Spleen (tissue), 11 donors: ENCODE results near the gene MRI1. TPM values are rescaled to one million over a fixed set of nuclear protein-coding genes. Genes with fewer than 3 reads are reported as not detected.
"Not testable (repeated sequence)": the region's sequence is repeated elsewhere in the genome, so short reads cannot be mapped to it uniquely, and the experiment has no call there.

Experiments
- DNase-seq: peaks from one replicate; pipeline ENCODE4 v3.0.0-alpha.2; 2020
- H3K27ac ChIP-seq, 8 donors: fragments of 200-600 bp; sonication (generic) in 7 of 8; 1 replicate in 4 of 8; 2 replicates in 4 of 8; pipeline versions ENCODE4 v1.5.0 to v1.8.0; 2016 to 2021; ENCODE audit warnings: inconsistent platforms in 4 of 8, mild to moderate bottlenecking in 4 of 8, moderate library complexity in 1 of 8
- H3K27me3 ChIP-seq, 7 donors: fragments of 200-600 bp; sonication (generic) in 6 of 7; replicated peaks in 1 of 7; 1 replicate in 4 of 7; 2 replicates in 3 of 7; pipeline versions ENCODE4 v1.5.0 to v1.8.0; 2016 to 2021; ENCODE audit warnings: inconsistent platforms in 3 of 7, mild to moderate bottlenecking in 1 of 7
- H3K36me3 ChIP-seq, 6 donors: fragments of 200-600 bp; sonication (generic) in 5 of 6; 1 replicate in 4 of 6; 2 replicates in 2 of 6; pipeline versions ENCODE4 v1.5.0 to v1.8.0; 2016 to 2021; ENCODE audit warnings: inconsistent platforms in 2 of 6
- H3K4me1 ChIP-seq, 6 donors: fragments of 200-600 bp; sonication (generic) in 5 of 6; 1 replicate in 3 of 6; 2 replicates in 3 of 6; pipeline versions ENCODE4 v1.5.0 to v1.8.0; 2016 to 2021; ENCODE audit warnings: inconsistent platforms in 3 of 6
- H3K4me3 ChIP-seq, 8 donors: fragments of 200-600 bp; sonication (generic) in 7 of 8; 1 replicate in 4 of 8; 2 replicates in 4 of 8; pipeline versions ENCODE4 v1.5.0 to v1.8.0; 2016 to 2021; ENCODE audit warnings: inconsistent platforms in 4 of 8, mild to moderate bottlenecking in 4 of 8, moderate library complexity in 2 of 8
- H3K9me3 ChIP-seq, 8 donors: fragments of 200-600 bp; sonication (generic) in 7 of 8; 1 replicate in 4 of 8; 2 replicates in 4 of 8; pipeline versions ENCODE4 v1.5.0 to v1.8.0; 2016 to 2021; ENCODE audit warnings: inconsistent platforms in 4 of 8
- CTCF ChIP-seq, 11 experiments: fragments of 200-600 bp in 7 of 11; fragments of 450-650 bp in 4 of 11; sonication (generic) in 4 of 11; IDR thresholded peaks in 8 of 11; conservative IDR thresholded peaks in 3 of 11; 1 replicate in 7 of 11; 2 replicates in 4 of 11; pipeline versions ENCODE4 v1.4.0 to v1.8.0; 2016 to 2021; ENCODE audit warnings: antibody characterized with exemption in 11 of 11, inconsistent platforms in 4 of 11, mild to moderate bottlenecking in 1 of 11
- POLR2A ChIP-seq, 3 donors: fragments of 450-650 bp; IDR thresholded peaks; one replicate each; pipeline ENCODE4 v1.5.1; 2017; ENCODE audit warnings: antibody characterized with exemption in 3 of 3, mild to moderate bottlenecking in 1 of 3
- POLR2AphosphoS5 ChIP-seq, 3 donors: sonication (generic); formaldehyde crosslinking; IDR thresholded peaks; one replicate each; pipeline ENCODE4 v1.5.1; 2017; ENCODE audit warnings: antibody characterized with exemption in 3 of 3
- WGBS, 5 donors: extraction: QIAGEN DNeasy Blood & Tissue Kit in 3 of 5; methylation state at CpG; one replicate each; pipeline versions ENCODE4 v1.1.5 to v1.1.7; 2013 to 2018; 5-methylcytosine and 5-hydroxymethylcytosine counted together
- intact Hi-C: fragments of 100-400 bp; cut with DNase I; formaldehyde crosslinking; loops from one replicate; pipeline ENCODE4 v1.15.0; 2023; ENCODE audit warnings: low total_unique reads
- polyA plus RNA-seq, 3 donors: library from polyadenylated mRNA; stranded (reverse); fragments of 200-250 nt; gene quantifications; one replicate each; pipeline ENCODE4 v1.2.1, GENCODE V29; 2013
- total RNA-seq, 7 donors: library from RNA; depleted of rRNA in 3 of 7; stranded (reverse); fragments of >200 nt in 3 of 7; fragmentation: NEBNext Ultra II Directional in 4 of 7; extraction: Animal tissue kit (Norgen Biotek cat#: 25700) in 4 of 7; gene quantifications; one replicate each; pipeline versions ENCODE4 v1.1.0 to v1.2.1, GENCODE V29; 2016 to 2021
- donor health status: healthy with polysubstance abuse.
- donor health status: DM: no; HTN: no; CAD: no; lungs with moderate emphysema.
- donor health status: DM: no; HTN: no; CAD: no.
- donor health status: Bipolar disorder and iron deficiency.
- donor health status: healthy.
- donor health status: DM: no; HTN: no; CAD: no.
- donor health status: DM: yes; HTN: yes; CAD: no.

The MRI1 gene
- total and polyA plus RNA-seq, 10 donors = 21.2 to 64.6 (median 35.3) TPM

- intact Hi-C loops = no loop called here
- no peaks in the 10 kb centered on the region for H3K27me3 ChIP-seq
- peak in 1 of 3 donors; percentile 48 for TF ChIP-seq POLR2AphosphoS5 (IDR thresholded peaks at IDR 0.05)
- no peak for TF ChIP-seq POLR2A (IDR thresholded peaks at IDR 0.05)
- no peak for TF ChIP-seq CTCF (IDR thresholded peaks at IDR 0.05 in 8 of 11, conservative IDR thresholded peaks at IDR 0.05 in 3 of 11)
- H3K27ac ChIP-seq = no peak overlapping the region
- H3K4me3 ChIP-seq = no peak overlapping the region
- no peak for DNase-seq
- WGBS, 5 donors = 83 to 100% (median 93%) methylated on average over 1 to 9 of the region's 9 CpGs
- peaks cover 8 to 63% (median 33%) of the 10 kb centered on the region in 6 donors for H3K4me1 ChIP-seq
- no peaks in the 10 kb centered on the region for H3K9me3 ChIP-seq
- peaks cover 2 to 40% (median 27%) of the 10 kb centered on the region in 6 donors for H3K36me3 ChIP-seq
Measured at GRCh38 chr19:13778398-13778797, 14.1 kb downstream of the MRI1 start.

- H3K4me1 ChIP-seq = peaks cover 8 to 66% (median 30%) of the 10 kb centered on the region in 6 donors
- WGBS, 5 donors = 77 to 93% (median 91%) methylated on average over 4 to 6 of the region's 6 CpGs
- TF ChIP-seq POLR2A (IDR thresholded peaks at IDR 0.05) (no peak), CTCF (IDR thresholded peaks at IDR 0.05 in 8 of 11, conservative IDR thresholded peaks at IDR 0.05 in 3 of 11) (no peak), POLR2AphosphoS5 (IDR thresholded peaks at IDR 0.05) (peak in 1 of 3 donors; percentile 42)
- no peak overlapping the region for H3K4me3 ChIP-seq
- peaks cover 2 to 40% (median 27%) of the 10 kb centered on the region in 6 donors for H3K36me3 ChIP-seq
- H3K27me3 ChIP-seq = no peaks in the 10 kb centered on the region
- no peaks in the 10 kb centered on the region for H3K9me3 ChIP-seq
- DNase-seq = no peak
- intact Hi-C loops = no loop called here
- peak overlapping the region in 1 of 8 donors; percentile 11 for H3K27ac ChIP-seq
Measured at GRCh38 chr19:13778847-13779246, 14.5 kb downstream of the MRI1 start.

GRCh38 chr19:13779794-13780193, 15.5 kb downstream of the MRI1 start:
- H3K27me3 ChIP-seq, H3K27ac ChIP-seq, H3K4me3 ChIP-seq, DNase-seq, intact Hi-C loops, H3K9me3 ChIP-seq: not testable (repeated sequence)
- 95 to 98% (median 96%) methylated on average over 8 of the region's 8 CpGs for WGBS, 5 donors
- Histone ChIP-seq H3K4me1 (peaks cover 11 to 66% (median 32%) of the 10 kb centered on the region in 6 donors), H3K36me3 (peaks cover 2 to 40% (median 27%) of the 10 kb centered on the region in 6 donors)

GRCh38 chr19:13781547-13781946, 17.2 kb downstream of the MRI1 start:
- peaks cover 2 to 34% (median 25%) of the 10 kb centered on the region in 6 donors for H3K36me3 ChIP-seq
- DNase-seq = peak; percentile 74
- H3K4me1 ChIP-seq = peaks cover 9 to 58% (median 28%) of the 10 kb centered on the region in 6 donors
- WGBS, 5 donors = 17 to 33% (median 28%) methylated on average over 5 of the region's 5 CpGs
- no peak overlapping the region for H3K4me3 ChIP-seq
- H3K27ac ChIP-seq = peak overlapping the region in 7 of 8 donors; percentile 7 to 53 (median 34)
- H3K27me3 ChIP-seq = no peaks in the 10 kb centered on the region
- peak in 2 of 3 donors; percentile 37 to 38 for TF ChIP-seq POLR2AphosphoS5 (IDR thresholded peaks at IDR 0.05)
- TF ChIP-seq CTCF (IDR thresholded peaks at IDR 0.05 in 8 of 11, conservative IDR thresholded peaks at IDR 0.05 in 3 of 11) = no peak
- no peak for TF ChIP-seq POLR2A (IDR thresholded peaks at IDR 0.05)
- intact Hi-C loops = no loop called here
- H3K9me3 ChIP-seq = no peaks in the 10 kb centered on the region
